Activated naive CD4-positive, alpha-beta T cell treated with anti-CD3 and anti-CD28 coated beads, Interleukin-2, amount 50 U/mL, for 24 hours (primary cell): Measurements from ENCODE around the gene FAM90A26.
A peak's percentile ranks its signal among the peaks of the same experiment; 100 is the strongest.
"Not testable (repeated sequence)": the region's sequence is repeated elsewhere in the genome, so short reads cannot be mapped to it uniquely, and the experiment has no call there.

Experiments
- H3K27ac Mint-ChIP-seq: one replicate; pipeline ENCODE4 v1.8.0; 2021; ENCODE audit warnings: mild to moderate bottlenecking, mixed read lengths
- H3K27me3 Mint-ChIP-seq: one replicate; pipeline ENCODE4 v1.8.0; 2021; ENCODE audit warnings: mixed read lengths
- H3K36me3 Mint-ChIP-seq: one replicate; pipeline ENCODE4 v1.8.0; 2021; ENCODE audit warnings: mixed read lengths
- H3K4me1 Mint-ChIP-seq: one replicate; pipeline ENCODE4 v1.8.0; 2021; ENCODE audit warnings: mixed read lengths
- H3K4me3 Mint-ChIP-seq: one replicate; pipeline ENCODE4 v1.8.0; 2021; ENCODE audit warnings: mild to moderate bottlenecking, mixed read lengths
- H3K9me3 Mint-ChIP-seq: one replicate; pipeline ENCODE4 v1.8.0; 2021; ENCODE audit warnings: mixed read lengths

FAM90A26 gene

GRCh38 chr4:9152180-9153007 is 17.8 kb upstream of the FAM90A26 start:
- H3K36me3 Mint-ChIP-seq, H3K9me3 Mint-ChIP-seq, H3K27me3 Mint-ChIP-seq: not testable (repeated sequence)
- Mint-ChIP-seq H3K27ac (peak overlapping the region; percentile 98), H3K4me3 (peak overlapping the region; percentile 96), H3K4me1 (peaks cover 15% of the 10 kb centered on the region)

DNA sequence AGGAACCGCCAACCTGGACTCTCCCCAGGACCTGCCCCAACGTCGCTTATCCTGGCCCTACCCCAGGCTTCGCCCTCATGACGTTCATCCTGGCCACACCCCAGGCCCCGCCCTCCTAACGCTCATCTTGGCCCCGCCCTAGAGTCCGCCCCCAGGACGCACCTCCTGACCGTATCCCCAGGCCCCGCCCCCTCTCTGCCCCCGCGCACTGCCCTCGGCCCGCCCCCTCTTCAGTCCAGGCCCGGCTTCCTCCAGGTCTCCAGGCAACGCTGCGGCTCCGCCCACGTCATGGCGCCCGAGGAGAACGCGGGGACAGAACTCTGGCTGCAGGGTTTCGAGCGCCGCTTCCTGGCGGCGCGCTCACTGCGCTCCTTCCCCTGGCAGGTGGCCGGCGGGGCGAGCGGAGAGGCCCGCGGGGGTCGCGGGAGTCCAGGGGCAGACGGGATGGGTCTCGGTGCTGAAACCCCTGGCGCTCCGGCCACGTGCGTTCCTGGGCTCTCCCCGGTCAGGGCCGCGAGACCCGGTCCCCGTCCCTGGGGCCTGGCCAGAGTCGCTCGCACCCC is 17.1 kb upstream of the FAM90A26 start:
- not testable (repeated sequence) for H3K9me3 Mint-ChIP-seq
- peaks cover 15% of the 10 kb centered on the region for H3K4me1 Mint-ChIP-seq
- peak overlapping the region; percentile 96 for H3K4me3 Mint-ChIP-seq

GRCh38 chr4:9153571-9154157 is 16.5 kb upstream of the FAM90A26 start:
- H3K27ac Mint-ChIP-seq: peak overlapping the region; percentile 86
- H3K9me3 Mint-ChIP-seq, H3K27me3 Mint-ChIP-seq, H3K36me3 Mint-ChIP-seq: not testable (repeated sequence)
- peaks cover 15% of the 10 kb centered on the region for H3K4me1 Mint-ChIP-seq
- H3K4me3 Mint-ChIP-seq: peak overlapping the region; percentile 89

More for the DNA sequence above, 17.1 kb upstream of the FAM90A26 start:
- H3K36me3 Mint-ChIP-seq, H3K27me3 Mint-ChIP-seq: not testable (repeated sequence)
- peak overlapping the region; percentile 98 for H3K27ac Mint-ChIP-seq

DNA sequence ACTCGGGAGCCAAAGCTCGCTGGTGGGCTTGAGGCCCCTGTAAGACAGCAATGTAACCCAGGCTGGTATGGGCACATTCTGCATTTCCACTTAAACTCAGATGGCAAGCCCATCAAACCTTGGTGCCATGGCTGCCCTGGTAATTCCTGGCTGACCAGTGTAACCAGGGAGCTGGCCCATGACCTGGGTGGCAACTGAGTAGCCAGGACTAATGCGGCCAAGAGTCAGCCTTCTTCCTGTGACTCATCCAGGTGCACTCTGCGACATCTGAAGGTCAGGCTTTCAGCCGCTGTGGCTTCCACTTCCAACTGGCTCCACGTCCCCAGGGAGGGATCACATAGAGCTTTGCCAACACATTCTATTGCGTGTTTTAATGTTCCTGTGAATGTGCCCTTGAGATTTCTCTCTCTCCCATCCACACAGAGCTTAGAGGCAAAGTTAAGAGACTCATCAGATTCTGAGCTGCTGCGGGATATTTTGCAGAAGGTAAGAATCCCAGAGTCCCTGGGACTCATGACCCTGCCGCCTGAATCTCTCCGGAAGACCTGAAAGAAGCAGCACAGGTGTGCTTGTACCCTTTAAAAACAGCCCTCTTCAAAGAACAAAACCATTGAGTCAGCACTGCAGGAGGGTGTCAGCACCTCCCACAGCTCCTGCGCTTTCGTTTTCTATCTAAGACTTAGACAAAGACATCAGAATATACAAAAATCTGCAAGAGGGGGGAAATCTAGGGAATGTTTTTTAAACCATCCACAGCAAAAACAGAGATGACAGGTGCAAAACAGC is 14.9 kb upstream of the FAM90A26 start:
- peaks cover 15% of the 10 kb centered on the region for H3K4me1 Mint-ChIP-seq
- H3K27me3 Mint-ChIP-seq, H3K4me3 Mint-ChIP-seq, H3K9me3 Mint-ChIP-seq, H3K27ac Mint-ChIP-seq, H3K36me3 Mint-ChIP-seq: not testable (repeated sequence)

DNA sequence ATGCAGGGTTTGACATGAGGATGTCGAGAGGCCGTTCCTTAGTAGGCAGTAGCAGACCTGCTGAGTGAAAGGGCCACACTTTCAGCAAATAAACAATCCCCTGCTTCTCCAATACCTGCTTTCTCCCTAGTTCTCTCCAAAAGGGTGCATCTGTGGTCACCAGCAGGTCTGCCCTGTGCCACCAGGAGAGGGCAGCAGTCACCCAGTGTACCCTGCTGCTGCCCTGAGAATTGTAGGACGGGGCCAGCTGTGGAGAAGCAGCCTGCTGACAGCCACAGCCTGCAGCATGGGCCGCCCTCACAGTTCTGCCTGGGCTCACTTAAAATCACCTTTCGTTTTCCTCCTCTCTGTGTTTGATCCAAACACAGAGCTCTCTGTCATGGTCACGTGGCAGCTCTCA is 11.8 kb upstream of the FAM90A26 start:
- not testable (repeated sequence) for H3K36me3 Mint-ChIP-seq, H3K27ac Mint-ChIP-seq, H3K27me3 Mint-ChIP-seq, H3K4me3 Mint-ChIP-seq, H3K9me3 Mint-ChIP-seq
- peaks cover 11% of the 10 kb centered on the region for H3K4me1 Mint-ChIP-seq

GRCh38 chr4:9160046-9160445 is 10.2 kb upstream of the FAM90A26 start:
- not testable (repeated sequence) for H3K27me3 Mint-ChIP-seq, H3K27ac Mint-ChIP-seq, H3K9me3 Mint-ChIP-seq, H3K4me1 Mint-ChIP-seq, H3K36me3 Mint-ChIP-seq, H3K4me3 Mint-ChIP-seq

DNA sequence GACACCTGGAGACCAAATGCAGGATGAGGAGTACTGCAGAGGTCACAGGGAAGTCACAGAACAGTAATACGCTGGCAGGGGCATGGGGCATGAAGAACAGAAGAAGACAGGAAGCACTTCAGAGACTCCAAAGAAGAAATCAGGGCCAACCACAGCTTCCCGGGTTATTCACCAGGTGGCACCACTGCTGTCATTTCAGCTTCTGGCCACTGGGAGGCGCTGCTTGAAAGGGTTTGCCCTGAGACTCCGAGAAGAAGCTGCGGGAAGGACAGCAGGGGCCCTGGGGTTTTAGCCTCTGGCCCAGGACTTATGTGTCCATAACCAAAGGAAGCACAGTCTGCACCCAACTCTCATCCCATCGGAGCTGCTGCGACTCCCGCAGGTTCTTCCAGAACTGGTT is 4.2 kb upstream of the FAM90A26 start:
- not testable (repeated sequence) for H3K4me1 Mint-ChIP-seq, H3K9me3 Mint-ChIP-seq, H3K36me3 Mint-ChIP-seq, H3K4me3 Mint-ChIP-seq, H3K27ac Mint-ChIP-seq, H3K27me3 Mint-ChIP-seq

- not testable (repeated sequence) for H3K27me3 Mint-ChIP-seq, H3K36me3 Mint-ChIP-seq, H3K9me3 Mint-ChIP-seq, H3K4me1 Mint-ChIP-seq, H3K27ac Mint-ChIP-seq, H3K4me3 Mint-ChIP-seq
These were observed 40.1 kb downstream of the FAM90A26 start, which contains the start of gene USP17L10 for GRCh38 chr4:9210357-9210756. Gene USP17L10 (plus strand): TSS chr4:9210657. CDS start chr4:9210657, 0 bp downstream.

- H3K4me1 Mint-ChIP-seq, H3K36me3 Mint-ChIP-seq, H3K27ac Mint-ChIP-seq, H3K27me3 Mint-ChIP-seq, H3K9me3 Mint-ChIP-seq, H3K4me3 Mint-ChIP-seq: not testable (repeated sequence)
These were observed 44.5 kb downstream of the FAM90A26 start for GRCh38 chr4:9214701-9215100.

- H3K27me3 Mint-ChIP-seq, H3K4me3 Mint-ChIP-seq, H3K27ac Mint-ChIP-seq, H3K9me3 Mint-ChIP-seq, H3K36me3 Mint-ChIP-seq, H3K4me1 Mint-ChIP-seq: not testable (repeated sequence)
These were observed 44.9 kb downstream of the FAM90A26 start, which contains the start of gene USP17L11 for GRCh38 chr4:9215105-9215504. Gene USP17L11 (plus strand): TSS chr4:9215405. CDS start chr4:9215405, 0 bp downstream.

GRCh38 chr4:9219852-9220251 is 49.6 kb downstream of the FAM90A26 start, which contains the start of gene USP17L12:
Gene USP17L12 (plus strand): TSS chr4:9220152. CDS start chr4:9220152, 0 bp downstream.
- not testable (repeated sequence) for H3K4me1 Mint-ChIP-seq, H3K27me3 Mint-ChIP-seq, H3K27ac Mint-ChIP-seq, H3K36me3 Mint-ChIP-seq, H3K9me3 Mint-ChIP-seq, H3K4me3 Mint-ChIP-seq

DNA sequence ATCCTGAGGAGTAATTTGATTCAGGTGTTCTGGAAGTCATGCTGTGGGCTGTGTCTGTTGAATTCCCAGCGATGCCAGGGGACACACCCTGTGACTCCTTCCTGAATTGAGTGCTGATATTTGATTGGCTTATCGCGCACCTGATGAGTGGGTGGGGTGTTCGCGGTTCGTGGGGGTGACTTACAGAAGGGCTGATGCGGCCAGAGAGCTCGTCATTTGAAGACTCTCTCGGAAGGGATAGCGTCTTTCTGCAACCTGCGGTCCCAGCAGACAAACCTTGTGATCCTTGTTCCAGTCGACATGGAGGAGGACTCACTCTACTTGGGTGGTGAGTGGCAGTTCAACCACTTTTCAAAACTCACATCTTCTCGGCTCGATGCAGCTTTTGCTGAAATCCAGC is 54.4 kb downstream of the FAM90A26 start, which contains the start of gene USP17L13:
USP17L13 (plus strand) TSS at position 301 of the 400 bp plus-strand sequence; CDS start at position 301, 0 bp downstream.
- not testable (repeated sequence) for H3K4me3 Mint-ChIP-seq, H3K27me3 Mint-ChIP-seq, H3K9me3 Mint-ChIP-seq, H3K36me3 Mint-ChIP-seq, H3K27ac Mint-ChIP-seq, H3K4me1 Mint-ChIP-seq
